ENCODE measurements around the gene PLPPR1.

DNA sequence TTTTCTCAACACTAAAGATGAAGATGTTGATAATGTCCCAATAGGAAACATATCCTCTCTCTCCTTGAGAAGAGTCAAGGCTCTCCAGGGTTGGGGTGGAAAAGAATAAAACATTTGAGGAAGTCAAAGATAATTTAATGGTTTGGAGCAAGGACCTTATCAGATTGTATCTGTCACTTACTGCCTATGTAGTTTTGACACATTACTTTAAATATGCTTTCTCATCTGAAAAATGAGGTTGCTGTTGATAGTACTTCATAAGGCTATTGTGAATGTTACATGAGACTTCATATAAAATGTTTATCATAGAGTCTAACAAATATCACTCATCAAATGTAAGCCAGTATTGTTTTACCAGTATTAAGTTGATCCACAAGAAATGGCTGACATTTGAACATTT, 307.6 kb downstream of the PLPPR1 start:
- TF ChIP-seq, protein P1, sequence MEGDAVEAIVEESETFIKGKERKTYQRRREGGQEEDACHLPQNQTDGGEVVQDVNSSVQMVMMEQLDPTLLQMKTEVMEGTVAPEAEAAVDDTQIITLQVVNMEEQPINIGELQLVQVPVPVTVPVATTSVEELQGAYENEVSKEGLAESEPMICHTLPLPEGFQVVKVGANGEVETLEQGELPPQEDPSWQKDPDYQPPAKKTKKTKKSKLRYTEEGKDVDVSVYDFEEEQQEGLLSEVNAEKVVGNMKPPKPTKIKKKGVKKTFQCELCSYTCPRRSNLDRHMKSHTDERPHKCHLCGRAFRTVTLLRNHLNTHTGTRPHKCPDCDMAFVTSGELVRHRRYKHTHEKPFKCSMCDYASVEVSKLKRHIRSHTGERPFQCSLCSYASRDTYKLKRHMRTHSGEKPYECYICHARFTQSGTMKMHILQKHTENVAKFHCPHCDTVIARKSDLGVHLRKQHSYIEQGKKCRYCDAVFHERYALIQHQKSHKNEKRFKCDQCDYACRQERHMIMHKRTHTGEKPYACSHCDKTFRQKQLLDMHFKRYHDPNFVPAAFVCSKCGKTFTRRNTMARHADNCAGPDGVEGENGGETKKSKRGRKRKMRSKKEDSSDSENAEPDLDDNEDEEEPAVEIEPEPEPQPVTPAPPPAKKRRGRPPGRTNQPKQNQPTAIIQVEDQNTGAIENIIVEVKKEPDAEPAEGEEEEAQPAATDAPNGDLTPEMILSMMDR (IDR thresholded peaks at IDR 0.05), result no peak
- TF ChIP-seq POLR2A (IDR thresholded peaks at IDR 0.05), result no peak
